Stimulated activated CD4-positive, alpha-beta T cell treated with anti-CD3 and anti-CD28 coated beads, Interleukin-4, amount 100 ng/mL, for 4 hours (primary cell): ENCODE results near the gene MACROD1.
A peak's percentile ranks its signal among the peaks of the same experiment; 100 is the strongest.

Experiments
- DNase-seq, 2 experiments: peaks; one replicate each; pipeline ENCODE4 v3.0.0-alpha.2; 2020

MACROD1 gene

GRCh38 chr11:64150481-64151239, 15.3 kb downstream of the MACROD1 start:
- no peak for DNase-seq

GRCh38 chr11:64150051-64150450, 15.9 kb downstream of the MACROD1 start:
- no peak for DNase-seq

GRCh38 chr11:64148917-64149617, 16.8 kb downstream of the MACROD1 start:
- DNase-seq, result no peak

GRCh38 chr11:64148226-64148916, 17.5 kb downstream of the MACROD1 start:
- DNase-seq, result peak; percentile 54 to 74

GRCh38 chr11:64146036-64146955, 19.6 kb downstream of the MACROD1 start:
- DNase-seq, result peak; percentile 38 to 55

- no peak for DNase-seq
These were observed 21.1 kb downstream of the MACROD1 start for GRCh38 chr11:64144587-64145472.

- no peak for DNase-seq
These were observed 24.7 kb downstream of the MACROD1 start for GRCh38 chr11:64141081-64141783.

- no peak for DNase-seq
These were observed 25.8 kb downstream of the MACROD1 start for GRCh38 chr11:64140082-64140481.

GRCh38 chr11:64139049-64139448, 26.9 kb downstream of the MACROD1 start:
- no peak for DNase-seq

- DNase-seq, result no peak
These were observed 27.5 kb downstream of the MACROD1 start for GRCh38 chr11:64138398-64138797.

GRCh38 chr11:64136765-64137441, 29.0 kb downstream of the MACROD1 start:
- DNase-seq, result no peak

GRCh38 chr11:64135711-64136110, 30.2 kb downstream of the MACROD1 start:
- no peak for DNase-seq

GRCh38 chr11:64134963-64135362, 30.9 kb downstream of the MACROD1 start:
- no peak for DNase-seq

GRCh38 chr11:64132982-64133705, 32.8 kb downstream of the MACROD1 start:
- DNase-seq, result no peak

- DNase-seq, result no peak
These were observed 33.6 kb downstream of the MACROD1 start for GRCh38 chr11:64132191-64132771.

GRCh38 chr11:64131683-64132190, 34.2 kb downstream of the MACROD1 start:
- DNase-seq, result no peak

GRCh38 chr11:64130618-64131017, 35.3 kb downstream of the MACROD1 start:
- no peak for DNase-seq

GRCh38 chr11:64129403-64129802, 36.5 kb downstream of the MACROD1 start:
- DNase-seq, result no peak
